ENCODE measurements around the gene EPC1. TPM values are rescaled to one million over a fixed set of nuclear protein-coding genes. Genes with fewer than 3 reads are reported as not detected.
"Not testable (repeated sequence)": the region's sequence is repeated elsewhere in the genome, so short reads cannot be mapped to it uniquely, and the experiment has no call there.

EPC1 gene, protein sequence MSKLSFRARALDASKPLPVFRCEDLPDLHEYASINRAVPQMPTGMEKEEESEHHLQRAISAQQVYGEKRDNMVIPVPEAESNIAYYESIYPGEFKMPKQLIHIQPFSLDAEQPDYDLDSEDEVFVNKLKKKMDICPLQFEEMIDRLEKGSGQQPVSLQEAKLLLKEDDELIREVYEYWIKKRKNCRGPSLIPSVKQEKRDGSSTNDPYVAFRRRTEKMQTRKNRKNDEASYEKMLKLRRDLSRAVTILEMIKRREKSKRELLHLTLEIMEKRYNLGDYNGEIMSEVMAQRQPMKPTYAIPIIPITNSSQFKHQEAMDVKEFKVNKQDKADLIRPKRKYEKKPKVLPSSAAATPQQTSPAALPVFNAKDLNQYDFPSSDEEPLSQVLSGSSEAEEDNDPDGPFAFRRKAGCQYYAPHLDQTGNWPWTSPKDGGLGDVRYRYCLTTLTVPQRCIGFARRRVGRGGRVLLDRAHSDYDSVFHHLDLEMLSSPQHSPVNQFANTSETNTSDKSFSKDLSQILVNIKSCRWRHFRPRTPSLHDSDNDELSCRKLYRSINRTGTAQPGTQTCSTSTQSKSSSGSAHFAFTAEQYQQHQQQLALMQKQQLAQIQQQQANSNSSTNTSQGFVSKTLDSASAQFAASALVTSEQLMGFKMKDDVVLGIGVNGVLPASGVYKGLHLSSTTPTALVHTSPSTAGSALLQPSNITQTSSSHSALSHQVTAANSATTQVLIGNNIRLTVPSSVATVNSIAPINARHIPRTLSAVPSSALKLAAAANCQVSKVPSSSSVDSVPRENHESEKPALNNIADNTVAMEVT
- total RNA-seq, result 10 to 100 TPM; 40.9 to 41.3 TPM
- polyA plus RNA-seq, result 45.3 TPM

DNA sequence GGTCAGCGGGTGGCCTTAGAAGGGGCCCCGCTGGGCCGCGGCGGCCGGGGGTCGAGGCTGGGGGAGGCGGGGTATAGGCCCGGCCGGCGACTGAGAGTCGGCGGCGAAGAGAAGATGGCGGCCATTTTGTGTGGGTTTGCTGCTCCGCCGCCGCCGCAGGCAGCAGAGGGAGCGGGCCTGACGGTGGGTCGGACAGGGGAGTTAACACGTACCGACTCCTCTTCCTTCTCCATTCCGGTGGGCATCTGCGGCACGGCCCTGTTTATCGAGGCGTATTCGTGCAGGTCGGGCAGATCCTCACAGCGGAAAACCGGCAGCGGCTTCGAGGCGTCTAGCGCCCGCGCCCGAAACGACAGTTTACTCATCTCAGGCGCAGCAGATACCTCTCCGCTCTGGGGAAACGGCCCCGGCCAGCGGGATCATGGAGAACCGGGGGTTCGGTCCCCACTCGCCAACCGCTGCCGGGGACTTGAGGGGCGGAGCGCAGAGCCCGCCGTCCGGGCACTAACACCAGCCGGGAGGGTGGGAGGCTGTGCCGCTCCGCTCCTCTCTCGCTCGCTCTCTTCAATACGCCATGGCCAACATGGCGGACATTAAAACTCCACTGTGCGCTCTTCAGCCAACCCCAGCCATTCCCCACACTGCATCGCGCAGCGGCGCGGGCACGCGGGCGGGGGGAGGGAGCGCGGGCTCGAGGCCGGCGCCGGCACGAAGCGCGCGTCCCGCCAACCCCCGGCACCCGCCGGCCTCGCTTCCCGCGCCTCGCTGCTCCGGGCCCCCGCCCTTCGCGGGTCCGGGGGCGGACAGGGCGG is at the start of gene EPC1:
Gene EPC1 (minus strand): TSS at position 608 of the 812 bp plus-strand sequence. CDS start 243 bp downstream, at position 365.
- Mint-ChIP-seq H3K27me3 (peaks cover 0 to 4% of the 10 kb centered on the region in 2 donors), H3K36me3 (peaks cover 0 to 36% (median 8%) of the 10 kb centered on the region in 3 donors), H3K4me3 (peak within 1 kb of the TSS; percentile 95 to 98 (median 97)), H3K4me1 (peaks cover 61 to 74% (median 72%) of the 10 kb centered on the region in 3 donors), H3K9me3 (no peaks in the 10 kb centered on the region), H3K27ac (peak within 1 kb of the TSS; percentile 99 to 100 (median 100))
- DNase-seq, result peak; percentile 80 to 95 (median 89)
- H3K4me1 ChIP-seq (ENCODE audit: insufficient read depth, low read length), result peaks cover 57% of the 10 kb centered on the region
- H3K9me3 ChIP-seq (ENCODE audit: low read length), result no peaks in the 10 kb centered on the region
- CTCF ChIA-PET, result interaction anchor here (1.0 to 3.1 kb wide), 26 partner anchors 10 to 662 kb away, joined by 3 to 21 read pairs (median 7); partner anchors contain the start of gene CCDC7
- H3K27me3 ChIP-seq (ENCODE audit: insufficient read depth, low read length, poor library complexity, severe bottlenecking), result no peaks in the 10 kb centered on the region
- POLR2A ChIA-PET, result interaction anchor here (1.0 to 2.5 kb wide), 9 partner anchors 10 to 113 kb away, joined by 3 to 18 read pairs (median 5); partner anchors contain the start of gene CCDC7
- H3K27ac ChIP-seq (ENCODE audit: low read depth, low read length), result peak within 1 kb of the TSS; percentile 100
- H3K36me3 ChIP-seq (ENCODE audit: insufficient read depth, low read length), result peaks cover 5% of the 10 kb centered on the region
- H3K4me3 ChIP-seq (ENCODE audit: low read length), result peak within 1 kb of the TSS; percentile 99

DNA sequence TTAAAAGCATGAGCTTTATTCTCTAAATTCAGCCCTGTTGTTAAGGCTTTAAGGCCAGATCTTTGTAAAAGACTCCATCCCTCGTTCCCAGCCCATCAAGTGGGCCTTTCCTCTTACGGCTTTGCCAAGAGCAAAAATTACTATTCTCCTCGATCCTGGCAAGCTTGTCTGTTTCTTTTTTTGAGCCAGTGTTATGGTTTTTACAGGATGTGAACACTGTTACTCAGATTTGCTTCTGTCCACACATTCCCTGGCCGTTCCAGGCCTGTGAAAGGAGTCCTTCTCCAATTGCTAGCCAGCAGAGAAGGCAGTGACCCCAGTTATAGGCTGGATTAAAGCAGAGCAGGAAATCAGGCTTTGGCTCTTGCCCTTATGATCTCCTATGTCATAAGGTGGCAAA is 47.0 kb upstream of the EPC1 start:
- no peaks in the 10 kb centered on the region for H3K4me1 Mint-ChIP-seq
- Histone ChIP-seq H3K9me3 (ENCODE audit: low read length) (no peaks in the 10 kb centered on the region), H3K36me3 (ENCODE audit: insufficient read depth, low read length) (no peaks in the 10 kb centered on the region), H3K4me1 (ENCODE audit: insufficient read depth, low read length) (no peaks in the 10 kb centered on the region), H3K27ac (ENCODE audit: low read depth, low read length) (no peak overlapping the region), H3K27me3 (ENCODE audit: insufficient read depth, low read length, poor library complexity, severe bottlenecking) (no peaks in the 10 kb centered on the region), H3K4me3 (ENCODE audit: low read length) (no peak overlapping the region)
- H3K27me3 Mint-ChIP-seq, result peaks cover 0 to 11% of the 10 kb centered on the region in 2 donors
- no peak overlapping the region for H3K4me3 Mint-ChIP-seq
- H3K27ac Mint-ChIP-seq, result no peak overlapping the region
- peaks cover 0 to 4% (median 0%) of the 10 kb centered on the region in 5 donors for H3K9me3 Mint-ChIP-seq
- peaks cover 0 to 5% (median 2%) of the 10 kb centered on the region in 3 donors for H3K36me3 Mint-ChIP-seq
- CTCF ChIA-PET, result no interaction called here
- POLR2A ChIA-PET, result interaction anchor here (0.8 kb wide), 1 partner anchor 15 kb away, joined by 5 read pairs; no protein-coding TSS in a partner anchor
- DNase-seq, result no peak

DNA sequence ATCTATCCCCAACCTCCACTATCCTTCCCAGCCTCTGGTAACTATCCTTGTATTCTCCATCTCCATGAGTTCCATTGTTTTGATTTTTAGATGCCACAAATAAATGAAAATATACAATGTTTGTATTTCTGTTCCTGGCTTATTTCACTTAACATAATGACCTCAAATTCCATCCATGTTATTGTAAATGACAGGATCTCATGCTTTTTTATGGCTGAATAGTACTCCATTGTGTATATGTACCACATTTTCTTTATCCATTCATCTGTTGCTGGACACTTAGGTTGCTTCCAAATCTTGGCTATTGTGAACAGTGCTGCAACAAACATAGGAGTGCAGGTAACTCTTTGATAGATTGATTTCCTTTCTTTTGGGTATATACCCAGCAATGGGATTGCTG is 45.3 kb upstream of the EPC1 start:
- H3K9me3 Mint-ChIP-seq; H3K36me3 Mint-ChIP-seq; DNase-seq; H3K4me1 Mint-ChIP-seq; CTCF ChIA-PET; H3K4me3 ChIP-seq (ENCODE audit: low read length); H3K27ac ChIP-seq (ENCODE audit: low read depth, low read length); H3K4me3 Mint-ChIP-seq; H3K36me3 ChIP-seq (ENCODE audit: insufficient read depth, low read length); POLR2A ChIA-PET; H3K9me3 ChIP-seq (ENCODE audit: low read length); H3K4me1 ChIP-seq (ENCODE audit: insufficient read depth, low read length); H3K27me3 ChIP-seq (ENCODE audit: insufficient read depth, low read length, poor library complexity, severe bottlenecking); H3K27ac Mint-ChIP-seq: not testable (repeated sequence)
- peaks cover 0 to 11% of the 10 kb centered on the region in 2 donors for H3K27me3 Mint-ChIP-seq

DNA sequence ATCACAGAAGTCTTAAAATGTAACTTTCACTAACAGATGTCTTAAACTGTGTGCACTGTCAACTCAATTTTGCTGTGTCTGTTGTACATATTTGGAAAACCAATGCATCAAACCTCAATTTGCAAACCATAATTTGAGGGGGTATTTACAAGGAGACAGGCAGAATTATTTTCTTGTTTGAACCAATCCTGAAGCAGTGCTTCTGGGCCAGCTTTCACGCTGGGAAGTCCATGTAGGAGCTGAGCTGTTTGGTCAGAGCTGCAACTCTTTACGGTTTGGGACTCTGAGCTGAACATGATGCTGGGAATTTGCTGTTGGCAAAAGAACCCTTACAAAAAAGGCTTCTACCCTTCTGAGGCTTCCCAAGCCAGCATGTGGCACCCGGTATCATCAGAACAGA is 43.2 kb upstream of the EPC1 start:
- Histone ChIP-seq H3K4me3 (ENCODE audit: low read length) (no peak overlapping the region), H3K4me1 (ENCODE audit: insufficient read depth, low read length) (no peaks in the 10 kb centered on the region), H3K27ac (ENCODE audit: low read depth, low read length) (no peak overlapping the region), H3K9me3 (ENCODE audit: low read length) (no peaks in the 10 kb centered on the region), H3K27me3 (ENCODE audit: insufficient read depth, low read length, poor library complexity, severe bottlenecking) (no peaks in the 10 kb centered on the region), H3K36me3 (ENCODE audit: insufficient read depth, low read length) (no peaks in the 10 kb centered on the region)
- Mint-ChIP-seq H3K27me3 (peaks cover 0 to 2% of the 10 kb centered on the region in 2 donors), H3K27ac (no peak overlapping the region), H3K4me3 (no peak overlapping the region), H3K9me3 (peaks cover 0 to 4% (median 0%) of the 10 kb centered on the region in 5 donors), H3K36me3 (peaks cover 0 to 4% (median 0%) of the 10 kb centered on the region in 3 donors), H3K4me1 (peaks cover 2 to 9% (median 8%) of the 10 kb centered on the region in 3 donors)
- ChIA-PET CTCF (interaction anchor here (1.2 kb wide), 1 partner anchor 10 kb away, joined by 3 read pairs; no protein-coding TSS in a partner anchor), POLR2A (no interaction called here)
- DNase-seq, result no peak

DNA sequence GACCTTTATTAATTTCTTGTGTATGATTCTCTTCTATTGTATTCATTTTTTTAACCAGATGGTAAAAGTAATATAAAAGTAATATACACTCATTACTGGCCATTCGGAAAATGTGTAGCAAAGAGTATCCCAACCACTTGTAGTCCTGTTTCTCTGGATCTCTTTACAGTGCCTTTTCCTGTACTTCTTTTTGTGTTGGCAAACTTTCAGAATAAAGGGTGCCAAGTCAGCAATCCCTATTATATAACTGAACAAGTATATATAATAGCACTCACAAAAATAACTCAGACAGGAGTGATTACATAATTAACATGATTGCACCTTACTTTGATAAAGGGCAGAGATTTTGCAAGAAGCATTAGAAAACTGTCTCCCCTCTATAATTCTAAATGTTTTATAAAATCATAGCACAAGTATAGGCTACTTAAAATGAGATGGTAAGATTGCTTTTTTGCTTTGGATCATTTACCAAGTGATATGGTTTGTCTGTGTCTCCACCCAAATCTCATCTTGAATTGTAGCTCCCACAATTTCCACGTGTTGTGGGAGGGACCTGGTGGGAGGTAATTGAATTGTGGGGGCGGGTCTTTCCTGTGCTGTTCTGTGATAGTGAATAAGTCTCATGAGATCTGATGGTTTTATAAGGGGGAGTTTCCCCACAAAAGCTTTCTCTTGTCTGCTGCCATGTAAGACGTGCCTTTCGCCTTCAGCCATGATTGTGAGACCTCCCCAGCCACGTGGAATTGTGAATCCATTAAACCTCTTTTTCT is 41.5 kb upstream of the EPC1 start:
- CTCF ChIA-PET, result no interaction called here
- no peak overlapping the region for H3K27ac ChIP-seq (ENCODE audit: low read depth, low read length)
- no peaks in the 10 kb centered on the region for H3K4me1 ChIP-seq (ENCODE audit: insufficient read depth, low read length)
- Mint-ChIP-seq H3K4me3 (no peak overlapping the region), H3K4me1 (peaks cover 2 to 9% (median 8%) of the 10 kb centered on the region in 3 donors), H3K9me3 (peaks cover 0 to 4% (median 0%) of the 10 kb centered on the region in 5 donors), H3K27ac (no peak overlapping the region), H3K27me3 (no peaks in the 10 kb centered on the region), H3K36me3 (peaks cover 0 to 4% (median 0%) of the 10 kb centered on the region in 3 donors)
- POLR2A ChIA-PET, result interaction anchor here (0.7 kb wide), 1 partner anchor 10 kb away, joined by 4 read pairs; no protein-coding TSS in a partner anchor
- H3K36me3 ChIP-seq (ENCODE audit: insufficient read depth, low read length), result no peaks in the 10 kb centered on the region
- H3K27me3 ChIP-seq (ENCODE audit: insufficient read depth, low read length, poor library complexity, severe bottlenecking), result no peaks in the 10 kb centered on the region
- H3K4me3 ChIP-seq (ENCODE audit: low read length), result no peak overlapping the region
- no peak for DNase-seq
- H3K9me3 ChIP-seq (ENCODE audit: low read length), result no peaks in the 10 kb centered on the region

DNA sequence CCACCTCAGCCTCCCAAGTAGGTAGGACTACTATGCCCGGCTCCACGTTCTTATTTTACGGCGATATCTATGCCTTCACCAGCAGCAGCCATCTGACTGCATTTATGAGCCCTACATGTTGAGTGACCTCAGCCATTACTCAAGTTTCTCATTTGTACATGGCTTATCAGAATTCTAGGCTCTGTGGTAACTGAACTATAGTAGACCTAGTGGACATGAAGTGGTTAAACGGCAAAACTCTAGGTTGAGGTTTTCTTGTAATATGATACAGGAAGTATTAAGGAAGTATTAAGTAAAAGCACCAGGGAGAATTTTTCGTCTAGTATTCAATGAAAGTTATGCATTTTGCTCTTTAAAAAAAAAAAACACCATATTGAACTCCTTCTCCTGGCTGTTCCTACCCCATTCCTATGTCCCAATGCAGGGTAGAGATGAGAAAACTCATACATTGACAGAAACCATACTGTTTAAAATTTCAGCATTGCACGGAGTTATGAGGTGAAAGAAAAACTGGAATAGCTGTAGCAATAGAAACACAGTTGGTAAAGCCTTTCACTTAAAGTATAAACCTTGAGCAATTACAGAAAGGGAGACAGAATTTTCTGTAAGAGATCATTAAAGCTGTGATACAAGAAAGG is 39.8 kb upstream of the EPC1 start:
- Mint-ChIP-seq H3K27ac (no peak overlapping the region), H3K27me3 (no peaks in the 10 kb centered on the region), H3K4me3 (no peak overlapping the region), H3K9me3 (no peaks in the 10 kb centered on the region), H3K4me1 (peaks cover 2 to 9% (median 8%) of the 10 kb centered on the region in 3 donors), H3K36me3 (peaks cover 0 to 4% (median 0%) of the 10 kb centered on the region in 3 donors)
- Histone ChIP-seq H3K4me1 (ENCODE audit: insufficient read depth, low read length) (no peaks in the 10 kb centered on the region), H3K27me3 (ENCODE audit: insufficient read depth, low read length, poor library complexity, severe bottlenecking) (no peaks in the 10 kb centered on the region), H3K4me3 (ENCODE audit: low read length) (no peak overlapping the region), H3K9me3 (ENCODE audit: low read length) (no peaks in the 10 kb centered on the region), H3K27ac (ENCODE audit: low read depth, low read length) (no peak overlapping the region), H3K36me3 (ENCODE audit: insufficient read depth, low read length) (no peaks in the 10 kb centered on the region)
- POLR2A ChIA-PET, result no interaction called here
- CTCF ChIA-PET, result interaction anchor here (1.2 kb wide), 1 partner anchor 9 kb away, joined by 3 read pairs; no protein-coding TSS in a partner anchor
- no peak for DNase-seq
